Fibroblast of upper back skin (primary cell): ENCODE measurements around the gene NUDT5.
"Not testable (repeated sequence)": the region's sequence is repeated elsewhere in the genome, so short reads cannot be mapped to it uniquely, and the experiment has no call there.

Experiments used
- DNase-seq: peaks from one replicate; pipeline ENCODE4 v3.0.0-alpha.2; 2013

NUDT5 gene

DNA sequence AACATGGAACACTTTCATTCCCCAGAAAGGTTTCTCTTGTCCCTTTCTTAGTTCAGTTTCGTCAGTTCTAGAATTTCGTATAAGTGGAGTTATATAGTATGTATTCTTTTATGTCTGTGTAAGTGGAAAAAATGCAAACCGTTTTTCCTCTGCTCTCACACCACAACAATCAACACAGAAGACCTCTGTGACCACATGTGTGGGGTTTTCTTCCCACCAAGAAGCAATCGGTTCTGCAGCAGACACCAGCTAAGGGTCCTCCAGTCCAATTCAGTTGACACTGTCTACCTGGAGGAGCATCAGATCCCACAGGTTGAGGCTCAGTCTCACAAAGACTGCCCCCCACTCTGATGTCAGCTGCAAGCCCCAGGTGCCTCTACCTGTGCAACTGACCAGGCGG is 6.5 kb upstream of the NUDT5 start:
- no peak for DNase-seq

DNA sequence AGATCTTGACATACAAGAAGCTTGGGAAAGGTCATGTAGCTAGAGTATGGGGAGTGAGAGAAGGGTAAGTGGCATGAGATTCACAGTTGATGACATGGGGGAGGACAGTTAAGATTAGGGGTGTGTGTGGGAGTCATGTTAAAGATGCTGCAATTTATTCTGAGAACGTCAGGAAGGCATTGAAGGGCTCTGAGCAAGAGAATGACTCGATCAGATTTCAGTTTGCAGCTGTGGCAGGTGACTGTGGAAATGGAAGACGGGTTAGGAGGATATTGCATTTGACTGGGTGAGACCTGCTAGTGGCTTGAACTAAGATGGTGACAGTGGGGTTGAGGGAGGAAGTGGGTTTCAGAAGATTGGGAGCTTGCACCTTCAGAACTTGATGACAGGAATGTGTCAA is 5.9 kb upstream of the NUDT5 start:
- no peak for DNase-seq

DNA sequence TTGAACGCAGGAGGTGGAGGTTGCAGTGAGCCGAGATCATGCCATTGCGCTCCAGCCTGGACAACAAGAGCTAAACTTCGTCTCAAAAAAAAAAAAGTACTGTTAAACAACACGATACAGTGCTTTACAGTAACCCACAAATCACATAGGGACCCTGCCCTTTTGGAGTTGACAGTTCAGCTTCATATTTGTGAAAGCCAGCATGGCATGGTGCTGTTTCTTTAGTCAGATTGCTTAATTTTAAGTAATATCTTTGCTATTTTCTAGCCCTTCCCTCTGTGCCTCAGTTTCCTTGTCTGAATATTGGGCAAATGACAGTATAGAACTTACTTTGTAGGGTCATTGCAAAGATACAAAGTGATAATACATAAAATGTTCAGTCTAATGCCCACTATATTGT is 5.2 kb upstream of the NUDT5 start:
- no peak for DNase-seq

DNA sequence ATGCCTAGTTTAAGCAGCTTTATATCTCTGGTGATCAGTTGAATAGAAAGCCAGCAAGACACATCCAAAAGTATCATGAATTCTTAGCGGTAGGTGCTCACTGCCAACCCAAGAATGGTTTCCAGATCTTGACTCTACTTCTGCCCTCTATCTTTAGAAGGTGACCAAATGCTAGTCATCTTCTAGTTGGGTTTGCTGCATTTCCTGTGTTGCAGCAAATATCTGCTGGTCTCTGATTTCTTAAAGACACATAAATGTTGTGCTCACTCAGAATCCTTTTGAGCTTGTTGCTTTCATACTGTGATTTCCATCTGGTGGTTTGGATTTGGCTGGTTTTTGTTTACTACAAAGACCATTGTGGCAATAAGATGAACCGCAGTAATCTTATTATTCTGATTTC is 2.5 kb upstream of the NUDT5 start:
- DNase-seq, result no peak

DNA sequence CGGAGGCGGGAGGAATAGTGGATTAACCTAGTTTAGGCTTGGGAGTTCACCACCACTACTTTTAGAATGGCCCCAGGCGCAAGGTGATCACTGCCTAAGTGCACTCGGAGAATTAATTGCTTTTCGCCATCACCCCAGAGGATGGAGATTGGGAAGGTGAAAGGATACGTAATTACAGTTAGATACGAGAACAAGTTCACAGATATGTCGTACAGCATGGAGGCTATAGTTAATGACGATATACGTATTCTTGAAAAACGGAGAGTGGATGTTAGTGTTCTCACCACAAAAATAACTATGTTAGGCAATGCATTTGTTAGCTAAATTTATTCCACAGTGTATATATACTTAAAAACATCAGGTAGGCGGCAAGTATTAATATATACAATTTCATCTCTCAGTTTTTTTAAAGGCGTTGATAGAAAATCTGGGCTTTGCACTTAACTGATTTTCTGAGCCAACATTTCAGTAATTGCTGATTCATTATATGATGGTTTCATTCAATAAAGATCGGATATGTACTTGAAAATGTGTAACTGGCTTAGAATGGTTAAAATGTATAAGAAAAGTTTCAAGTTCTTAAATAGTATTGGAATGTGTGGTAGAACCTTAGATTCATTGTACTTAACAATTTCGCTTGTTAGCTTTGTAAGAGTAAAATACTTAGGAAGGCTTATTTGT is 980 bp upstream of the NUDT5 start:
- DNase-seq, result no peak

DNA sequence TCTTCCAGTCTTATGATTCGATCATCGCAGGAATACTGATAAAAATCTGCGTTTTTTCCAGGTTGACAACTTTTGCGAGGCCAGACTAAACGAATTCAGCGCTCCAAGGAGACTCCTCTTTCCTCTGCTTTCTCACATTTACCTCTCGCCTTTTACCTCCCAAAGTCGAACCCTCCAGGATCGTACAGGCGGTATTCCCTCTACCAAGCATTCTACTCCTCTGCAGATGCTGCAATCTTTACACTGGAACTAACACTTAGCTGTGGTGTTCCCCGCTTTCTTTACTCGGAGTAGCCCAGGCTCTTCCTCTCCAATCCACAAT is 449 bp downstream of the NUDT5 start:
- DNase-seq, result no peak

DNA sequence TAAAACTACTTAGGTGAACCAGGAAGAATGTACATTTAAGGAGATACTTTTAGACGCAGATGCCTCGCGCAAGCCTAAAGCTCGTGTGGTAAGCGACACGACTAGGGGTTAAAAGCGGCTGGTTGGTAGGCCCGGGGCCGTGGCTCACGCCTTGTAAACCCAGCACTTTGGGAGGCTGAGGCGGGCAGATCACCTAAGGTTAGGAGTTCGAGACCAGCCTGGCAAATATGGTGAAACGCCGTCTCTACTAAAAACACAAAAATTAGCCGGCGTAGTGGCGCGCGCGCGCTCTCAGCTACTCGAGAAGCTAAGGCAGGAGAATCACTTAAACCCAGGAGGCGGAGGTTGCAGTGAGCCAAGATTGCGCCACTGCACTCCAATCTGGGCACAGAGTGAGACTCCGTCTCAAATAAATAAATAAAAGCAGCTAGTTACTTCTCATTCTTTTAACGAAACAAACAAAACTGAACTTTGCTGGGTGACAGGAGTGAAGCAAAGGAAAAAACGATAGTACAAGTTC is 879 bp downstream of the NUDT5 start:
- DNase-seq, result peak; percentile 61

DNA sequence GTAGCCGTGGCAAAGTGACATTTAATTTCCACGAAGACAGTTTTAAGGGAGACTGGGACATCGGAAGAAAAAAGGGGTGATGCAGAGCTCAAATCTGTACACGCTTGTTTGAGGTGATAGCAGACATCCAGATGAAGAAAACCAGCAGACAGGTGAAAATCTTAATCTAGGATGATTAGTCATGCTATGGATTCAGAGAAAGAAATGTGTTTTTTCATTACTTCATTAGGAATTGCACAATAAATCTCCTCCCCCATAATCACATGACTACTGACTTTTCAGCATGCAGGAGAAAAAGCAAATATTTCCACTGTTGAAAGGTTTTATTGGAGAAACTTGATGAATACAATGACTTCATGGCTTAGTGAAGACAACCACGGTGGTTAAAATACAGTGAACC is 2.5 kb downstream of the NUDT5 start:
- DNase-seq, result peak; percentile 24

DNA sequence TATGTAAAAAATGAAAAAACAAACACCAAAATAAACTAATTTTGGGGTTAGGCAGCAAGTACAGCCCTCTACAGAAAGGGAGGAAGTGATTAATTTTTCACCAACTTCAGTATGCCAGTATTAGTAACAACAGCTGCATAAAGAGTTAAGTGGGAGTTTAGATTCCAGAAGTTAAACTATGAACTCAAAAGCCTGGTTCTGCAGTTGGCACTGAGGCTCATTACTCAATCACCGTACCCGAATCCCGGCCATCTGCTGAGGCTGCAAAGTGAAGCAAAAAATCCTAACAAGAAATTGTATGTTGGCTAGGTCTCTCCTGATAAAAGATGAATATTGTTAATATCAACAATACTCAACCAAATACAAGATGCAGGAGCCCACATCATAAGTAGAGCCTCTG is 4.0 kb downstream of the NUDT5 start:
- no peak for DNase-seq

DNA sequence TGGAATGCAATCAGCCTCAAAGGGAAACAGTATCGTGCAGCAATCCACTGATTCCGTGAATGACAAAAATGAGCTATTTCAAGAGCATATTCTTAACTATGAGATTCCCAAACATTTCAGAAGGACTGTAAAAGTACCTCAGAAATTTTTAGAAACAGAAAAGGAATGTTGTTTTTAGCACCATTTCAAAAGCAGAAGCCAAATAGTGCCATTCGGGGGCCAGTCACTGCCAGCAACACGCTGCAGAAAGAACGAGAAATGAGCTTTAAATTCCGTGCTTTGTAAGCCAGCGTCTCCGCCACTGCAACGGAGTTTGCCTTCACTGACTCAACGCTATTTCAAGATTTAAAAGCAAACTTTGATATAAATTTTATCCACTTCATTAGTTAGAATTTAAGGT is 6.3 kb downstream of the NUDT5 start:
- DNase-seq, result no peak

DNA sequence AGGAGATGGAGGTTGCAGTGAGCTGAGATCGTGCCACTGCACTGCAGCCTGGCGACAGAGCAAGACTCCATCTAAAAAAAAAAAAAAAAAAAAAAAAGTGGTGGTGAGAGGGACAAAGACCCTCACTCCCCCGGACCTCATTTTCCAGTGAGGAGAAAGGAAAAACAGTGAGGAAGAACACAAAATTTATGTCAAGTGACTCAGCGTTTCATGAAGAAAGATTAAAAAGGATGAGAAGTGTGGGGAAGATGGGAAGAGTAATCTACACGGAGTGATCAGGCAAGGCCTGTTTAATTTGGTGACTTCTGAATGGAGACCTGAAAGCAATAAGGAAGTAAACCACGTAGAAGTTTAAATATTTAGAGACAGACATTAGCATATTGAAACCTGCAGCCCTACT is 7.0 kb downstream of the NUDT5 start:
- DNase-seq, result no peak

DNA sequence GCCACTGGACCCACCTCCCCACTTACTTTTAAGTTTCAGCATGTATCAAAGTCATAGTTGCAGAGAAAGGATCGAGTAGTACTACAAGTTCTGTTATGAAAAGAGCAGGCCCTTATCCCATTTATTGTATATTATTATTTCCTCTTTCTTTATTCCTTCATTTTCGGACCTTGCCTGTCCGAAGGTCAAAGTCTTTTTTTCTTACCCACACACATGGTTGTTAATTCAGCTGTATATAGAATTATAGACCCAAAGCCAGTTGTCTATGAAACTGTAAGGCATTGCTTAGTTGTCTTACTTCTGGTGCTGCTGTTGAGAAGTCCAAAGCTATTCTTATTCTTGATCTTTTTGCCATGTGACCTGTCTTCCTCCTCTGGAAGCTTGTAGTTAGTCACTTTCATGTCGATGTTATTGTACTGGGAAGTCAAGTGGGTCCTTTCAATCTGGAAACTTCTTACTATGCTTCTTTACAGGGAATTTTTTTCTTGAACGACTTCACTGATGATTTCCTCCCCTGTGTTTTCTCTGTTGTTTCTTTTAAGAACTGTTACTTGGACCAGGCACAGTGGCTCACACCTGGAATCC is 8.3 kb downstream of the NUDT5 start:
- no peak for DNase-seq

DNA sequence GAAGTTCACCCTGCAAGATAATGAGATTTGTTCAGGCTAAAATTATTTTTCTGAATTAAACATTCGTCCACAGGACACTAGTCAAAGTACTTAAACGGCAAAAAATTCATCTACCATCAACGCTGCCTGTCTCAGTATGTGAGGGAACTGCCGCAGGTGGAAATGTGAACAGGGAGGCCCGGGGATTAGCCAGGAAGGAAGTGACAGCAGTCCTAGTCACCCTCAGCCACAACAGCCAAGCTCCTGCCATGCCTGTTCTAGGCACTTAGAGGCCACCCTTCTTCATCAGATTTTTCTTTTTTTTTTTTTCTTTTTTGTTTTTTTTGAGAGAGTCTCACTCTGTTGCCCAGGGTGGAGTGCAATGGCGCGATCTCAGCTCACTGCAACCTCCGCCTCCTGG is 9.4 kb downstream of the NUDT5 start:
- no peak for DNase-seq

DNA sequence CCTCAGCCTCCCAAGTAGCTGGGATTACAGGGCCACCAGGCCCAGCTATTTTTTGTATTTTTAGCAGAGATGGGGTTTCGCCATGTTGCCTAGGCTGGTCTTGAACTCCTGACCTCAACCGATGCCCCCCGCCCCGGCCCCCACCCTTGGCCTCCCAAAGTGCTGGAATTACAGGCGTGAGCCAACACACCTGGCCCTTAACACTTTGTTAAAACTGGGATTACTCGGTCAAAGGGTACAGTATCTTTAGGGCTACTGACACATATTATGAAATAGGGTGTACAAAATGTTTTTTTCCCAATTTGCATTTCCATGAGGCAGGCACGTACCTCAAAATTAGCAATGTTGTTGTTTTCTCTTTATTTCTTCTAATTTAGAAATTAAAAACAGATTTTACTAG is 11.5 kb downstream of the NUDT5 start:
- no peak for DNase-seq

DNA sequence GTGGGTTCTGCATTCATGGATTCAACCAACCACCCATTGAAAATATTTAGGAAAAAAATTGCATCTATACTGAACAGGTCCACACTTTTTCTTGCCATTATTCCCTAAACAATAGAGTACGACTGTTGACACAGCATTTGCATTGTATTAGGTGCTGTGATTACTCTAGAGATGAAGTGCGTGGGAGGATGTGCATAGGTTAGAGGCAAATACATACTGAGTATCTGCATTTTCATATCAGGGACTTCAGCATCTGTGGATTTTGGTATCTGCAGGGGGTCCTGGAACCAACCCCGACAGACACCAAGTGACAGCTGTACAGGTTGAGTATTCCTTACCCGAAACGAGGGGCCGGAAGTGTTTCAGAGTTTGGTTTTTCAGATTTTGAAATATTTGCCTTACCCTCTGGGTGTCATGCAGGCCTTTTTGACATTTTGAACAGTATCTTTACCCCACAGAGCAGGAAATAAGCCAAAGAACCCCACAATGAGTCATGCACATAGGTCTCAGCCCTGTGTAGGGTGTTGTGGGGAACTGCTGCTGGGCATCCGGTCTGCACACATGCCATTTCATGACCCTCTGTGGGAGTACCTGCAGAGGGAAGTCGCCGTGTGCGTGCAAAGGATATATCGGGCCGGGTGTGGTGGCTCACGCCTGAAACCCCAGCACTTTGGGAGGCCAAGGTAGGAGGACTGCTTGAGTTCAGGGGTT is 14.5 kb downstream of the NUDT5 start:
- DNase-seq, result no peak

DNA sequence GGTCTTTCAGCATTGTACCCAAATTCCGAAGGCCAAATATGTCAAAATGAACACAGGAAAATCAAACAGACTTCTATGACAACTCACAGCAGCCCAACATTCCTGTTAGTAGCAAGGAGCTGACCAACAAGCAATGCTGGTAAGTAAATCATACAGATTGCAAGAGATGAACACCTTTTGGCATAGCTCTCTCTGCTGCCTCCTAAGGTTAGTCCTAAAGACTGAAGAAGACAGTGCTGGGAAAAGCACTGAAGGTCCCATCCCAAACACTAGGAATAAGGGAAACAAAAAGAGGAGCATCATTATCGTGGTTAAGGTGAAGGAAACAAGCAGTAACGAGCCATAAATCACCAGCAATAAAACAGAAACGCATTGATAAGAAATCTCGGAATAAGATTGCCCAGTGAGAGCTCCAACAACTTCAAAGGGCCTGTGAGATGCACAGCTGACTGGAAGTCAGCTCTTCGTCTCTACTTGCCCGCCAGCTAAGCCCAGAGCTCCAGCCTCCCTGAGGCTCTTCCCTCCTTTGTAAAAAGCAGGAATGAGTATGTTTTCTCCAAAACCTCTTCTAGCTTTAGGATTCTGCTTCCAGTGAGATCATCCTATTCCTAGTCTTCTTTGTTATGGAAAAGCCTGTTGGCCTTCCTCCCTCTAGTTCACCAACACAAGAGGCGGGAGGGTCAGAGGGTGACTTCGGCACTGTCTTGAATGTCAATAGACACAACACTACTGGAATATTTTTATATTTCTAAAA is 15.3 kb downstream of the NUDT5 start:
- no peak for DNase-seq

DNA sequence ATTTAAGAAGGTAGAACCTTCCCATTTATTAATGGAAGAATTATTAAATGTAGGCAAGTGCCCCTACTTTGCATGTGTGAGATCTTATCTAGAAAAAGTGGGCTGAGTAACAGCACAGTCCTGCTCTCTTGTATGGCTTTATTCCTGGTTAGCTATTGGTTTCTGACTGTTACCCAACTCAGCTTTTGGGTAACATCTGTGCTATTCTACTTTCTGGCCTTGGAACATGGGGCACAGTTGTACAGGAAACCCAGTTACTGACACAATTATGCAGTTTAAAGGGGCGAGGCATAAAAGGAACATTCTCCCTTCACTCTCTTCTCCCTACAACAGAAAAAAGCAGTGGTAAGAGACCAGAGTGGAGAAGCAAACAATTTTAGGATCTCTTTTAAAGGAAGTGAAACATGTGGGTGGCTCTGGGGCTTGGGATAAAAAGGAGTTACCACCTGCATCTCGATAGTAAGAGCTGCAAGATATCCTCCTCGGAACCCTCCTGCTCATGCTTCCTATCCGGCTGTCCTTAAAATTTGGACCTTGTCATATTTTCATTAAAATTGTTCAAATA is 16.0 kb downstream of the NUDT5 start:
- no peak for DNase-seq

DNA sequence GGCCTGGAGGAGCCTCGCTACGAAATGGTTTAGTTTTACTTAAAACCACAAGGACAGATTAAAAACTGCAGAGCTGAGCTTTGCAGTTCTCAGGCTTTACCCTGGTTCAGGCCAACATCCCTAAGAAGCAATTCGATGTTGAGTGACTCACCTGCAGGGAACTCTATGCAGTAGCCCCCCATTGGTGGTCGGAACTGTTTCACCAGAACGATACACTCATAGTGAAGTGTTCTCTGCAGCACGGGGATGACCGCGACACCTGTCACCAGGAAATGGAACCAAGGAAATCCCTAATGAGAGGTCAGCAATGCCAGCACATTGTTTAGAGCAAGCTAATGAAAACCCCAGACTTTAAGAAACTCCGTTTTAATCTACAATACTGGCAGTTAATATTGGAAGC is 18.0 kb downstream of the NUDT5 start:
- DNase-seq, result peak; percentile 5

DNA sequence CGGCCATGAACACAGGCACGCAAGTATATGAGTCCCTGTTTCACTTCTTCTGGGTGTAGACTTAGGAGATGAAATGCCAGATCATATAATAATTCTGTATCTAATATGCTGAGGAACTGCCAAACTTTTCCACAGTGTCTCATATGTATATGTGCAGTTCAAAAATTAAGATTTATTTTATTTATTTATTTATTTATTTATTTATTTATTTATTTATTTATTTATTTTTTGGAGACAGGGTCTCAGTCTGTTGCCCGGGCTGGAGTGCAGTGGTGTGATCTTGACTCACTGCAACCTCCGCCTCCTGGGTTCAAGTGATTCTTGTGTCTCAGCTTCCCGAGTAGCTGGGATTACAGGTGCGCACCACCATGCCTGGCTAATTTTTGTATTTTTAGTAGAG is 24.2 kb downstream of the NUDT5 start:
- not testable (repeated sequence) for DNase-seq

DNA sequence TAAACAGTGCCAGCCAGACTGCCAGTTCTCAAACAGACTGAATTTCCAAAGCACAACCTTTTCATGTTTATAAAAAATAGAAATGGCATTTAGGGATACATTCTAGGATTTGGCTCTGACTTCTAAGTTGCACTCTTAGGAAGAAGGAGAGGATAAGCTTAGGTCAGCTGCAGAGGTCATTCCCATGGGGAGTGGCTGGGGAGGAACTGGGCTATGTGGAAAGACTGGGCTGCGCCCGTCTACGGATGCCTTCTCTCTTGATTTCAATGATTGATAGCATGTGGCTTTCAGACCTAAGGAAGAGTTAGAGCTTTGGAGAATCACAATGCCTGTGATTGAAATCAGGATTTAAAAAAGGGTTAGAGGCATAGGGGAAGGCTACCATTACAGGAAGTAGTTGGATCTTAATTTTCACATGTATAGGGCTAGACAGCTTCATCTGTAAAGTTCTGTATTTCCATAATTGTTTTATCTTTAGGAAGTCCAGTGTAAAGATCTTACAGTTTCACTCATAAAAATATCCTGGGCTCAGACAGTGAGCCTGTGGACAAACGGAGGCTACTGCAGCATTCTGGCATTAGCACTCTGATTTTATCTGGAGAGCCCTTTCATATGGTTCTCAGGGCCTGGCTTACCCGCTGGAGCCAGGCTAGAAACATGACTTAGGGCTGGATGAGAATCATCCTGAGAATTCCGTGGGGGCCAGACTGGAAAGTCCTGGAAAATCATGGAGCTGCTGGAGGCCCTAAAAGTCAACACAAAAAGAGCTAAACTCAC is 29.5 kb downstream of the NUDT5 start:
- DNase-seq, result no peak

DNA sequence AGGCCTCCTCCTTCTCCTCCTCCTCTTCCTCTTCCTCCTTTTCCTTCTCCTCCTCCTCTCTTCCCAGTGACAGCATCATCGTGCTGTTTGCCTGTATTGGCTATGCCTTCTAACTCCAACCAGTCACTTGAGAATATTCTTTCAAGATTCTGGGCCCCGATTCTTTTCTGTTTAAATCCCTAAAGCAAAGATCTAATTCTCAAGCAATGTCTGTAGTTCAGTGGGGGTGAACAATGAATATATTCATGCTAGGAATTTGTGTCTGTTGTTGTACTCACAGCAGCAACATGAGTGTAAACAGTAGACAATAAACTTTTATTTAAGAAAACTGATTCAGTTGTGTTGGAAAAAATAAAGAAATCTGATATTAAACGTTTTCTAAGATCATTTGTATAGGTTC is 30.7 kb downstream of the NUDT5 start:
- no peak for DNase-seq

DNA sequence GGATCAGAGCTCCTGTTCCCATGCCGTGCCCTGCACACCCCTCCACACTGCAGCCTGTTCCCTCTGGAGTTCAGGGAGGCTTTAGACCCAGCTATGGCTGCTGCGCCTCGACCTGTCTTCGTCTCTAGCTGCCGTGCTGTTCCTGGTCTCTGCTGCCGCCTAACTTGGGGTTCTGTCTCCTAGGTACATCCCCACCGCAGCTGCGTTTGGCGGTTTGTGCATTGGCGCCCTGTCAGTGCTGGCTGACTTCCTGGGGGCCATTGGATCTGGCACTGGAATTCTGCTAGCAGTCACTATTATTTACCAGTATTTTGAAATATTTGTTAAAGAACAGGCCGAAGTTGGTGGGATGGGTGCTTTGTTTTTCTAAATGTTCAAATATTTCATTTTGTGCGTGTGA is 31.6 kb downstream of the NUDT5 start:
- no peak for DNase-seq

DNA sequence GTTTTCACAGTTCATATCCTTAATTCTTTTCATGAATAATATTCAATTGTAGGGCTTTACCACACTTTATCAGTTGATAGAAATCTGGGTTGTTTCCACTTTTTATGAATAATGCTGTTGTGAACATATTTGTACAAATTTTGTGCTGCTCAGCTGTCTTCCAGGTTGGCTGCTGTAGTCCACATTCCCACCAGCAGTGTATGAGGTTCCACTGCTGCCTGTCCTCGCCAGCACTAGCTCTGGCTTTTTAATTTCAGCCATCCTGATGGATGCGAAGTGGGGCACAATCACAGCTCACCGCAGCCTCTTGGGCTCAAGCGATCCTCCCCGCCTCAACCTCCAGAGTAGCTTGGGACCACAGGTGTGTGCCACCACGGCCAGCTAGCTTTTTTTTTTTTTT is 32.8 kb downstream of the NUDT5 start:
- no peak for DNase-seq
